Gastroesophageal sphincter (tissue), 3 donors: ENCODE measurements around the gene PIBF1.

ENCODE experiments used
- CTCF ChIP-seq, 4 experiments: fragments of 200-600 bp in 2 of 4; fragments of 450-650 bp in 2 of 4; sonication (generic) in 1 of 4; IDR thresholded peaks; one replicate each; pipeline ENCODE4 v1.5.1; 2017 to 2019; ENCODE audit warnings: antibody characterized with exemption in 4 of 4, mild to moderate bottlenecking in 2 of 4, moderate library complexity in 2 of 4
- EP300 ChIP-seq: sonication (generic); formaldehyde crosslinking; IDR thresholded peaks from one replicate; pipeline ENCODE4 v1.6.1; 2017; ENCODE audit warnings: antibody characterized with exemption, mild to moderate bottlenecking
- POLR2AphosphoS5 ChIP-seq: sonication (generic); formaldehyde crosslinking; IDR thresholded peaks from one replicate; pipeline ENCODE4 v1.6.1; 2017; ENCODE audit warnings: antibody characterized with exemption

GRCh38 chr13:72886272-72887067 lies 104.5 kb downstream of the PIBF1 start:
- TF ChIP-seq CTCF (IDR thresholded peaks at IDR 0.05), result no peak
- no peak for TF ChIP-seq EP300
- no peak for TF ChIP-seq POLR2AphosphoS5
